HepG2 (cell line): ENCODE data around the gene FRMD4A. TPM values are rescaled to one million over a fixed set of nuclear protein-coding genes. Genes with fewer than 3 reads are reported as not detected.

Experiments
- ATAC-seq: fragments of 200-7000 bp; cut with Tn5 transposase; 3 replicates; pipeline ENCODE4 v1.9.1; 2020; ENCODE audit warnings: mild to moderate bottlenecking, moderate library complexity
- BruUV-seq: library from RNA; stranded (reverse); fragments of 400-500 nt; replicated peaks from 2 replicates; lab custom pipeline; 2021; lab: Mats Ljungman, UMichigan
- CTCF ChIA-PET: fragments of 300-600 bp; formaldehyde crosslinking; extraction: SDS; loops from one replicate; lab custom pipeline; 2021; ENCODE audit warnings: low total read pairs, inconsistent platforms, low intra/inter-chr PET ratio; lab: Yijun Ruan, JAX
- POLR2A ChIA-PET: fragments of 350-600 bp; sonication (Branson Sonifier 250); formaldehyde crosslinking; loops from one replicate; lab custom pipeline; 2020; ENCODE audit warnings: antibody characterized with exemption, inconsistent platforms; lab: Yijun Ruan, JAX
- DNase-seq: peaks from one replicate; pipeline ENCODE4 v3.0.0-alpha.2; 2015; ENCODE audit warnings: low spot score
- FAIRE-seq: peaks from 3 replicates; lab custom pipeline; 2011; peaks lifted over from hg19 to GRCh38; lab: Jason Lieb, UNC
- H2AFZ ChIP-seq: one replicate; pipeline ENCODE4 v1.6.1; 2011; ENCODE audit warnings: low read length, inconsistent platforms
- H3K27ac ChIP-seq: fragments of 300-600 bp; 3 replicates; pipeline ENCODE4 v1.8.0; 2011; ENCODE audit warnings: mixed run types, mild to moderate bottlenecking, mixed read lengths, low read length, inconsistent platforms; ENCODE audit not compliant: insufficient read depth; ENCODE audit errors: extremely low read length
- H3K27me3 ChIP-seq, 2 experiments: fragments of 200-600 bp in 1 of 2; 2 replicates in 1 of 2; 3 replicates in 1 of 2; pipeline versions ENCODE4 v1.6.0 to v1.8.0; 2011; ENCODE audit warnings: low read length in 2 of 2, mild to moderate bottlenecking in 2 of 2, moderate library complexity in 2 of 2, inconsistent platforms in 1 of 2; ENCODE audit not compliant: insufficient read depth in 2 of 2, control insufficient read depth in 1 of 2
- H3K36me3 ChIP-seq, 2 experiments: fragments of 200-600 bp in 1 of 2; replicated peaks in 1 of 2; 2 replicates in 1 of 2; 3 replicates in 1 of 2; pipeline versions ENCODE4 v1.5.1 to v1.8.0; 2011; ENCODE audit warnings: low read length in 2 of 2, inconsistent platforms in 1 of 2; ENCODE audit not compliant: insufficient read depth in 2 of 2, control insufficient read depth in 1 of 2
- H3K4me1 ChIP-seq: 2 replicates; pipeline ENCODE4 v1.5.1; 2012; ENCODE audit warnings: low read length, inconsistent platforms; ENCODE audit not compliant: insufficient read depth
- H3K4me2 ChIP-seq: 2 replicates; pipeline ENCODE4 v1.6.0; 2011; ENCODE audit warnings: low read depth, low read length, inconsistent platforms
- H3K4me3 ChIP-seq, 3 experiments: fragments of 200-600 bp in 1 of 3; sonication (generic), shearing (Covaris generic) in 1 of 3; replicated peaks in 1 of 3; 2 replicates each; pipeline ENCODE4 v1.5.1; 2011 to 2016; ENCODE audit warnings: low read length in 3 of 3, inconsistent platforms in 2 of 3, low read depth in 2 of 3, mild to moderate bottlenecking in 2 of 3, control low read depth in 1 of 3, mixed read lengths in 1 of 3; ENCODE audit not compliant: insufficient read depth in 1 of 3
- H3K79me2 ChIP-seq: one replicate; pipeline ENCODE4 v1.6.1; 2011; ENCODE audit warnings: low read length, inconsistent platforms; ENCODE audit not compliant: insufficient read depth
- H3K9ac ChIP-seq: 2 replicates; pipeline ENCODE4 v1.6.0; 2011; ENCODE audit warnings: mild to moderate bottlenecking, low read depth, low read length, inconsistent platforms; ENCODE audit not compliant: insufficient read depth
- H3K9me3 ChIP-seq: 2 replicates; pipeline ENCODE4 v1.5.1; 2012; ENCODE audit warnings: mild to moderate bottlenecking, low read length
- H4K20me1 ChIP-seq: 2 replicates; pipeline ENCODE4 v1.6.0; 2011; ENCODE audit warnings: inconsistent platforms, mild to moderate bottlenecking, low read length, moderate library complexity; ENCODE audit not compliant: insufficient read depth
- HNF4G ChIP-seq, 2 experiments: sonication (generic) in 1 of 2; formaldehyde crosslinking in 1 of 2; IDR thresholded peaks; 2 replicates each; pipeline versions ENCODE4 v1.4.0 to v1.6.1; 2011 to 2020; ENCODE audit warnings: borderline replicate concordance in 2 of 2, low read depth in 2 of 2, mild to moderate bottlenecking in 2 of 2, low read length in 1 of 2, missing genetic modification reagents in 1 of 2, moderate library complexity in 1 of 2
- REXO4 ChIP-seq: sonication (generic); formaldehyde crosslinking; IDR thresholded peaks from 2 replicates; pipeline ENCODE4 v1.8.0; 2022; ENCODE audit warnings: missing genetic modification reagents, mild to moderate bottlenecking, borderline replicate concordance
- RORA ChIP-seq: sonication (generic); formaldehyde crosslinking; IDR thresholded peaks from 2 replicates; pipeline ENCODE4 v1.5.0; 2020; ENCODE audit warnings: mild to moderate bottlenecking, missing genetic modification reagents, moderate library complexity
- SMAD1 ChIP-seq: sonication (generic); formaldehyde crosslinking; IDR thresholded peaks from 2 replicates; pipeline ENCODE4 v1.4.0; 2020; ENCODE audit warnings: missing genetic modification reagents, low read depth, mild to moderate bottlenecking, borderline replicate concordance
- ZNF160 ChIP-seq: sonication (generic); formaldehyde crosslinking; IDR thresholded peaks from 2 replicates; pipeline ENCODE4 v1.8.0; 2022; ENCODE audit warnings: mild to moderate bottlenecking, inconsistent platforms, missing genetic modification reagents
- ZNF343 ChIP-seq: sonication (generic); formaldehyde crosslinking; IDR thresholded peaks from 2 replicates; pipeline ENCODE4 v1.4.0; 2020; ENCODE audit warnings: mild to moderate bottlenecking, missing genetic modification reagents
- ZNF607 ChIP-seq: sonication (generic); formaldehyde crosslinking; IDR thresholded peaks from 2 replicates; pipeline ENCODE4 v1.5.1; 2020; ENCODE audit warnings: missing genetic modification reagents, mild to moderate bottlenecking, borderline replicate concordance
- ZNF737 ChIP-seq: sonication (generic); formaldehyde crosslinking; IDR thresholded peaks from 2 replicates; pipeline ENCODE4 v1.5.0; 2020; ENCODE audit warnings: missing genetic modification reagents, mild to moderate bottlenecking, borderline replicate concordance
- WGBS: methylation state at CpG from one replicate; pipeline ENCODE4 v1.1.6; 2017; ENCODE audit warnings: low lambda C conversion rate; 5-methylcytosine and 5-hydroxymethylcytosine counted together
- in situ Hi-C: cut with HindIII; loops from 2 replicates; pipeline ENCODE4 v1.10.0; 2017; ENCODE audit warnings: low pct_unique_long_range_greater_than_20kb; ENCODE audit not compliant: extremely low pct_ligation_motif_present
- intact Hi-C: fragments of 100-400 bp; cut with micrococcal nuclease; formaldehyde crosslinking; loops from one replicate; pipeline ENCODE4 v1.10.0; 2022; ENCODE audit not compliant: unreplicated experiment
- polyA plus RNA-seq, 8 experiments: library from polyadenylated mRNA; depleted of rRNA in 3 of 8; stranded (reverse) in 7 of 8; unstranded in 1 of 8; fragments of >200 nt; fragmentation: Illumina TruSeq in 4 of 8; extraction: Trizol in 4 of 8; gene quantifications; 2 replicates each; pipeline versions ENCODE4 v1.2.1 to v1.2.3, GENCODE V29; 2011 to 2016; ENCODE audit warnings: low read depth in 4 of 8, missing spikeins in 1 of 8, mixed read lengths in 1 of 8; ENCODE audit not compliant: insufficient read depth in 1 of 8
- total RNA-seq, 5 experiments: library from RNA; depleted of rRNA; stranded (reverse); fragments of >200 nt; fragmentation: Illumina TruSeq; extraction: Trizol; gene quantifications; 2 replicates each; pipeline ENCODE4 v1.2.3, GENCODE V29; 2016; ENCODE audit warnings: low read depth in 1 of 5
- TF ChIP-seq, protein P1 (sequence below): sonication (generic); formaldehyde crosslinking; IDR thresholded peaks from 2 replicates; pipeline ENCODE4 v1.5.0; 2020; ENCODE audit warnings: mild to moderate bottlenecking, missing genetic modification reagents
- TF ChIP-seq, protein P2 (sequence below): sonication (generic); formaldehyde crosslinking; conservative IDR thresholded peaks from 2 replicates; pipeline ENCODE4 v1.4.0; 2020; ENCODE audit warnings: missing genetic modification reagents
- TF ChIP-seq, protein P3 (sequence below): sonication (generic); formaldehyde crosslinking; IDR thresholded peaks from 2 replicates; pipeline ENCODE4 v1.4.0; 2020; ENCODE audit warnings: missing genetic modification reagents, borderline replicate concordance

Gene FRMD4A
- total and polyA plus RNA-seq, 2 of the 13 experiments (the other 11 are each of a cell fraction or from before 2014, with no cell fraction given): 0.09 to 0.26 TPM

DNA sequence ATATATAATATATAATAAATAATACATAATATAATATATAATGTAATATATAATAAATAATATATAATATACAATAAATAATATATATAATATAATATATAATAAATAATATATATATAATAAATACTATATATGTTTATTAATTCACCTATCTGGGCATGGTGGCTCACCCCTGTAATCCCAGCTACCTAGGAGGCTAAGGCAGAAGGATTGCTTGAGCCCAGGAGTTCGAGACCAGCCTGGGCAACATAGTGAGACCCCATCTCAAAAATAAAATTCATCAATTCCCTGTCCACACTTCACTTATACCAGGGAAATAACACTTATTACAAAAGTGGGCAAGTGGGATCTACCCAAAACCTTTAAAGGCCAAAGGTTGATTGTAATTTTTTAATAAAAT, 462.9 kb downstream of the FRMD4A start:
- H3K4me3 ChIP-seq: no peak overlapping the region
- 0% methylated on average over 1 of the region's 1 CpG for WGBS
- in situ Hi-C loops: no loop called here
- FAIRE-seq (no peak), ATAC-seq (no peak)
- no peak overlapping the region for H2AFZ ChIP-seq
- H3K4me2 ChIP-seq: no peak overlapping the region
- TF ChIP-seq ZNF160 (CRISPR knock-in tag) (no peak), ZNF607 (no peak), SMAD1 (CRISPR knock-in tag) (no peak), HNF4G (IDR thresholded peaks at IDR 0.05; ENCODE audit: borderline replicate concordance, low read depth, low read length) (no peak), HNF4G (CRISPR knock-in tag; IDR thresholded peaks at IDR 0.05; ENCODE audit: borderline replicate concordance, low read depth) (no peak), ZNF343 (no peak), ZNF737 (no peak), RORA (no peak), REXO4 (CRISPR knock-in tag) (no peak)
- TF ChIP-seq, protein P1, sequence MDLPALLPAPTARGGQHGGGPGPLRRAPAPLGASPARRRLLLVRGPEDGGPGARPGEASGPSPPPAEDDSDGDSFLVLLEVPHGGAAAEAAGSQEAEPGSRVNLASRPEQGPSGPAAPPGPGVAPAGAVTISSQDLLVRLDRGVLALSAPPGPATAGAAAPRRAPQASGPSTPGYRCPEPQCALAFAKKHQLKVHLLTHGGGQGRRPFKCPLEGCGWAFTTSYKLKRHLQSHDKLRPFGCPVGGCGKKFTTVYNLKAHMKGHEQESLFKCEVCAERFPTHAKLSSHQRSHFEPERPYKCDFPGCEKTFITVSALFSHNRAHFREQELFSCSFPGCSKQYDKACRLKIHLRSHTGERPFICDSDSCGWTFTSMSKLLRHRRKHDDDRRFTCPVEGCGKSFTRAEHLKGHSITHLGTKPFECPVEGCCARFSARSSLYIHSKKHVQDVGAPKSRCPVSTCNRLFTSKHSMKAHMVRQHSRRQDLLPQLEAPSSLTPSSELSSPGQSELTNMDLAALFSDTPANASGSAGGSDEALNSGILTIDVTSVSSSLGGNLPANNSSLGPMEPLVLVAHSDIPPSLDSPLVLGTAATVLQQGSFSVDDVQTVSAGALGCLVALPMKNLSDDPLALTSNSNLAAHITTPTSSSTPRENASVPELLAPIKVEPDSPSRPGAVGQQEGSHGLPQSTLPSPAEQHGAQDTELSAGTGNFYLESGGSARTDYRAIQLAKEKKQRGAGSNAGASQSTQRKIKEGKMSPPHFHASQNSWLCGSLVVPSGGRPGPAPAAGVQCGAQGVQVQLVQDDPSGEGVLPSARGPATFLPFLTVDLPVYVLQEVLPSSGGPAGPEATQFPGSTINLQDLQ (CRISPR knock-in tag): no peak
- TF ChIP-seq, protein P2, sequence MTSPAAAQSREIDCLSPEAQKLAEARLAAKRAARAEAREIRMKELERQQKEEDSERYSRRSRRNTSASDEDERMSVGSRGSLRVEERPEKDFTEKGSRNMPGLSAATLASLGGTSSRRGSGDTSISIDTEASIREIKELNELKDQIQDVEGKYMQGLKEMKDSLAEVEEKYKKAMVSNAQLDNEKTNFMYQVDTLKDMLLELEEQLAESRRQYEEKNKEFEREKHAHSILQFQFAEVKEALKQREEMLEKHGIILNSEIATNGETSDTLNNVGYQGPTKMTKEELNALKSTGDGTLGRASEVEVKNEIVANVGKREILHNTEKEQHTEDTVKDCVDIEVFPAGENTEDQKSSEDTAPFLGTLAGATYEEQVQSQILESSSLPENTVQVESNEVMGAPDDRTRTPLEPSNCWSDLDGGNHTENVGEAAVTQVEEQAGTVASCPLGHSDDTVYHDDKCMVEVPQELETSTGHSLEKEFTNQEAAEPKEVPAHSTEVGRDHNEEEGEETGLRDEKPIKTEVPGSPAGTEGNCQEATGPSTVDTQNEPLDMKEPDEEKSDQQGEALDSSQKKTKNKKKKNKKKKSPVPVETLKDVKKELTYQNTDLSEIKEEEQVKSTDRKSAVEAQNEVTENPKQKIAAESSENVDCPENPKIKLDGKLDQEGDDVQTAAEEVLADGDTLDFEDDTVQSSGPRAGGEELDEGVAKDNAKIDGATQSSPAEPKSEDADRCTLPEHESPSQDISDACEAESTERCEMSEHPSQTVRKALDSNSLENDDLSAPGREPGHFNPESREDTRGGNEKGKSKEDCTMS (CRISPR knock-in tag): no peak
- TF ChIP-seq, protein P3, sequence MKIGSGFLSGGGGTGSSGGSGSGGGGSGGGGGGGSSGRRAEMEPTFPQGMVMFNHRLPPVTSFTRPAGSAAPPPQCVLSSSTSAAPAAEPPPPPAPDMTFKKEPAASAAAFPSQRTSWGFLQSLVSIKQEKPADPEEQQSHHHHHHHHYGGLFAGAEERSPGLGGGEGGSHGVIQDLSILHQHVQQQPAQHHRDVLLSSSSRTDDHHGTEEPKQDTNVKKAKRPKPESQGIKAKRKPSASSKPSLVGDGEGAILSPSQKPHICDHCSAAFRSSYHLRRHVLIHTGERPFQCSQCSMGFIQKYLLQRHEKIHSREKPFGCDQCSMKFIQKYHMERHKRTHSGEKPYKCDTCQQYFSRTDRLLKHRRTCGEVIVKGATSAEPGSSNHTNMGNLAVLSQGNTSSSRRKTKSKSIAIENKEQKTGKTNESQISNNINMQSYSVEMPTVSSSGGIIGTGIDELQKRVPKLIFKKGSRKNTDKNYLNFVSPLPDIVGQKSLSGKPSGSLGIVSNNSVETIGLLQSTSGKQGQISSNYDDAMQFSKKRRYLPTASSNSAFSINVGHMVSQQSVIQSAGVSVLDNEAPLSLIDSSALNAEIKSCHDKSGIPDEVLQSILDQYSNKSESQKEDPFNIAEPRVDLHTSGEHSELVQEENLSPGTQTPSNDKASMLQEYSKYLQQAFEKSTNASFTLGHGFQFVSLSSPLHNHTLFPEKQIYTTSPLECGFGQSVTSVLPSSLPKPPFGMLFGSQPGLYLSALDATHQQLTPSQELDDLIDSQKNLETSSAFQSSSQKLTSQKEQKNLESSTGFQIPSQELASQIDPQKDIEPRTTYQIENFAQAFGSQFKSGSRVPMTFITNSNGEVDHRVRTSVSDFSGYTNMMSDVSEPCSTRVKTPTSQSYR (CRISPR knock-in tag): no peak
- TF ChIP-seq, all 625 proteins: peak for 0
- Histone ChIP-seq H3K4me1 (no peaks in the 10 kb centered on the region), H3K79me2 (no peaks in the 10 kb centered on the region), H3K27ac (no peak overlapping the region), H3K9me3 (no peaks in the 10 kb centered on the region), H4K20me1 (no peaks in the 10 kb centered on the region), H3K36me3 (no peaks in the 10 kb centered on the region), H3K27me3 (peaks cover 0 to 12% of the 10 kb centered on the region in 2 experiments; a peak in 3 of 5 replicates), H3K9ac (no peak overlapping the region)
- no TSS peak for BruUV-seq
- DNase-seq: no peak
- intact Hi-C loops: no loop called here
- POLR2A ChIA-PET: no interaction called here
- CTCF ChIA-PET: no interaction called here
